SK-N-SH treated with all-trans-retinoic acid at 6 μM for 48 hours (cell line): ENCODE measurements around the gene ATOH7.

Source experiments
- ATAC-seq: fragments of 200-7000 bp; cut with Tn5 transposase; 3 replicates; pipeline ENCODE4 v1.9.1; 2020; ENCODE audit warnings: mild to moderate bottlenecking, moderate library complexity
- ARNTL ChIP-seq: fragments of 450-650 bp; formaldehyde crosslinking; IDR thresholded peaks from 2 replicates; pipeline ENCODE4 v1.5.0; 2020; ENCODE audit warnings: low read depth, mild to moderate bottlenecking, moderate library complexity, borderline replicate concordance
- BACH2 ChIP-seq: fragments of 250-450 bp; sonication (Bioruptor Pico); IDR thresholded peaks from 2 replicates; pipeline ENCODE4 v1.9.0; 2021; ENCODE audit warnings: mild to moderate bottlenecking, borderline replicate concordance
- CREB5 ChIP-seq: fragments of 250-450 bp; sonication (Bioruptor Pico); IDR thresholded peaks from 2 replicates; pipeline ENCODE4 v1.5.1; 2020; ENCODE audit warnings: low read depth, mild to moderate bottlenecking, moderate library complexity
- CSDC2 ChIP-seq: fragments of 250-450 bp; sonication (Bioruptor Pico); IDR thresholded peaks from 2 replicates; pipeline ENCODE4 v1.5.0; 2020; ENCODE audit warnings: mild to moderate bottlenecking, moderate library complexity
- ESRRG ChIP-seq: fragments of 250-450 bp; sonication (Bioruptor Pico); IDR thresholded peaks from 2 replicates; pipeline ENCODE4 v1.6.1; 2021; ENCODE audit warnings: mild to moderate bottlenecking
- GLIS3 ChIP-seq: fragments of 250-450 bp; sonication (Bioruptor Pico); IDR thresholded peaks from 2 replicates; pipeline ENCODE4 v1.5.0; 2020; ENCODE audit warnings: mild to moderate bottlenecking, moderate library complexity
- OSR1 ChIP-seq: fragments of 250-450 bp; sonication (Bioruptor Pico); IDR thresholded peaks from 2 replicates; pipeline ENCODE4 v1.8.0; 2022; ENCODE audit warnings: moderate library complexity, mild to moderate bottlenecking, inconsistent platforms
- PATZ1 ChIP-seq: fragments of 250-450 bp; sonication (Bioruptor Pico); IDR thresholded peaks from 2 replicates; pipeline ENCODE4 v1.8.0; 2020; ENCODE audit warnings: mild to moderate bottlenecking, moderate library complexity, borderline replicate concordance
- PPARA ChIP-seq: fragments of 250-450 bp; sonication (Bioruptor Pico); IDR thresholded peaks from 2 replicates; pipeline ENCODE4 v1.5.0; 2020; ENCODE audit warnings: mild to moderate bottlenecking, borderline replicate concordance
- RARB ChIP-seq: fragments of 250-450 bp; sonication (Bioruptor Pico); IDR thresholded peaks from 2 replicates; pipeline ENCODE4 v1.8.0; 2021; ENCODE audit warnings: mild to moderate bottlenecking, moderate library complexity
- SNAI2 ChIP-seq: fragments of 250-450 bp; sonication (Bioruptor Pico); IDR thresholded peaks from 2 replicates; pipeline ENCODE4 v1.5.0; 2020; ENCODE audit warnings: mild to moderate bottlenecking, moderate library complexity
- TCF4 ChIP-seq: fragments of 250-450 bp; sonication (Bioruptor Pico); IDR thresholded peaks from 2 replicates; pipeline ENCODE4 v1.8.0; 2021; ENCODE audit warnings: mild to moderate bottlenecking, moderate library complexity, borderline replicate concordance
- TOX ChIP-seq: fragments of 250-450 bp; sonication (Bioruptor Pico); IDR thresholded peaks from 2 replicates; pipeline ENCODE4 v1.8.0; 2021; ENCODE audit warnings: mild to moderate bottlenecking, moderate library complexity, borderline replicate concordance
- TSHZ2 ChIP-seq: fragments of 250-450 bp; sonication (Bioruptor Pico); IDR thresholded peaks from 2 replicates; pipeline ENCODE4 v1.5.0; 2020; ENCODE audit warnings: mild to moderate bottlenecking, moderate library complexity
- ZC3H10 ChIP-seq: fragments of 250-450 bp; sonication (Bioruptor Pico); IDR thresholded peaks from 2 replicates; pipeline ENCODE4 v1.5.1; 2021; ENCODE audit warnings: mild to moderate bottlenecking, moderate library complexity
- ZFP30 ChIP-seq: fragments of 450-650 bp; formaldehyde crosslinking; IDR thresholded peaks from 2 replicates; pipeline ENCODE4 v1.5.0; 2022; ENCODE audit warnings: mild to moderate bottlenecking, moderate library complexity
- ZNF565 ChIP-seq: fragments of 450-650 bp; formaldehyde crosslinking; conservative IDR thresholded peaks from 2 replicates; pipeline ENCODE4 v1.5.0; 2020; ENCODE audit warnings: low read depth, mild to moderate bottlenecking, moderate library complexity
- ZNF8 ChIP-seq: fragments of 450-650 bp; formaldehyde crosslinking; IDR thresholded peaks from 2 replicates; pipeline ENCODE4 v1.5.0; 2020; ENCODE audit warnings: mild to moderate bottlenecking, moderate library complexity
- TF ChIP-seq, protein P1 (sequence below): fragments of 250-450 bp; sonication (Bioruptor Pico); IDR thresholded peaks from 2 replicates; pipeline ENCODE4 v1.5.1; 2021; ENCODE audit warnings: mild to moderate bottlenecking, moderate library complexity
- TF ChIP-seq, protein P2 (sequence below): fragments of 250-450 bp; sonication (Bioruptor Pico); IDR thresholded peaks from 2 replicates; pipeline ENCODE4 v1.8.0; 2021; ENCODE audit warnings: low read depth, mild to moderate bottlenecking, moderate library complexity, borderline replicate concordance

ATOH7 gene

GRCh38 chr10:68235111-68235510 is 3.2 kb upstream of the ATOH7 start:
- TF ChIP-seq ZC3H10 (CRISPR knock-in tag) (no peak), ZNF8 (CRISPR knock-in tag) (no peak), PPARA (CRISPR knock-in tag) (no peak), PATZ1 (CRISPR knock-in tag) (no peak), ESRRG (no peak), GLIS3 (CRISPR knock-in tag) (no peak), CREB5 (no peak), BACH2 (CRISPR knock-in tag) (no peak), OSR1 (no peak), TSHZ2 (CRISPR knock-in tag) (no peak), TOX (CRISPR knock-in tag) (no peak), ZFP30 (CRISPR knock-in tag) (no peak), TCF4 (no peak), SNAI2 (CRISPR knock-in tag) (no peak)
- TF ChIP-seq, protein P1, sequence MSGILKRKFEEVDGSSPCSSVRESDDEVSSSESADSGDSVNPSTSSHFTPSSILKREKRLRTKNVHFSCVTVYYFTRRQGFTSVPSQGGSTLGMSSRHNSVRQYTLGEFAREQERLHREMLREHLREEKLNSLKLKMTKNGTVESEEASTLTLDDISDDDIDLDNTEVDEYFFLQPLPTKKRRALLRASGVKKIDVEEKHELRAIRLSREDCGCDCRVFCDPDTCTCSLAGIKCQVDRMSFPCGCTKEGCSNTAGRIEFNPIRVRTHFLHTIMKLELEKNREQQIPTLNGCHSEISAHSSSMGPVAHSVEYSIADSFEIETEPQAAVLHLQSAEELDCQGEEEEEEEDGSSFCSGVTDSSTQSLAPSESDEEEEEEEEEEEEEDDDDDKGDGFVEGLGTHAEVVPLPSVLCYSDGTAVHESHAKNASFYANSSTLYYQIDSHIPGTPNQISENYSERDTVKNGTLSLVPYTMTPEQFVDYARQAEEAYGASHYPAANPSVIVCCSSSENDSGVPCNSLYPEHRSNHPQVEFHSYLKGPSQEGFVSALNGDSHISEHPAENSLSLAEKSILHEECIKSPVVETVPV (CRISPR knock-in tag): no peak
- TF ChIP-seq, protein P2, sequence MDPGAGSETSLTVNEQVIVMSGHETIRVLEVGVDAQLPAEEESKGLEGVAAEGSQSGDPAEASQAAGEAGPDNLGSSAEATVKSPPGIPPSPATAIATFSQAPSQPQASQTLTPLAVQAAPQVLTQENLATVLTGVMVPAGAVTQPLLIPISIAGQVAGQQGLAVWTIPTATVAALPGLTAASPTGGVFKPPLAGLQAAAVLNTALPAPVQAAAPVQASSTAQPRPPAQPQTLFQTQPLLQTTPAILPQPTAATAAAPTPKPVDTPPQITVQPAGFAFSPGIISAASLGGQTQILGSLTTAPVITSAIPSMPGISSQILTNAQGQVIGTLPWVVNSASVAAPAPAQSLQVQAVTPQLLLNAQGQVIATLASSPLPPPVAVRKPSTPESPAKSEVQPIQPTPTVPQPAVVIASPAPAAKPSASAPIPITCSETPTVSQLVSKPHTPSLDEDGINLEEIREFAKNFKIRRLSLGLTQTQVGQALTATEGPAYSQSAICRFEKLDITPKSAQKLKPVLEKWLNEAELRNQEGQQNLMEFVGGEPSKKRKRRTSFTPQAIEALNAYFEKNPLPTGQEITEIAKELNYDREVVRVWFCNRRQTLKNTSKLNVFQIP: no peak
- no peak for ATAC-seq

DNA sequence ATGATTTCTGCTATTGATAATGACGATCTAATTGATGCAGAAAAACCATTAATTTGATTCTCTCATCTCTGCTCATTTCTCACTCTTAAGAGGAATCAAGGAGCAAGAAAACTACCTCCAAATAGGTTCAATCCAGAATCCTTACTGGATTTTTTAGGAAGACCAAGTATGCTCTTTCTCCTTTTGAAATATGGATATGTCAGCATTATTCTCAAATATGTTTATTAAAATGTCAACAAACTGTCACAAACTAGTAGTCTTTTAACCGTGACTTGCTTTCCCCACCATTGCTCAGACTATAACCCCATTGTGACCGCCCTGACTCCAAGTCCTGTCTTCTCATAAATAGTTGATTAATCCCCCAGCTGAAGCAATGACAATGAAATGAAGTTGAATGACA is 1.1 kb upstream of the ATOH7 start:
- no peak for ATAC-seq
- TF ChIP-seq CREB5: no peak
- no peak for TF ChIP-seq PPARA (CRISPR knock-in tag)
- TF ChIP-seq, protein P1 (CRISPR knock-in tag): no peak
- TF ChIP-seq, protein P2: no peak
- TF ChIP-seq OSR1: no peak
- no peak for TF ChIP-seq TSHZ2 (CRISPR knock-in tag)
- TF ChIP-seq ZNF8 (CRISPR knock-in tag): no peak
- no peak for TF ChIP-seq PATZ1 (CRISPR knock-in tag)
- TF ChIP-seq ARNTL (CRISPR knock-in tag): no peak
- TF ChIP-seq BACH2 (CRISPR knock-in tag): no peak
- TF ChIP-seq CSDC2 (CRISPR knock-in tag): no peak
- no peak for TF ChIP-seq RARB (CRISPR knock-in tag)
- TF ChIP-seq ZNF565 (CRISPR knock-in tag): no peak
- no peak for TF ChIP-seq GLIS3 (CRISPR knock-in tag)
